ENCODE measurements around the gene SNAPC4. TPM values are rescaled to one million over a fixed set of nuclear protein-coding genes. Genes with fewer than 3 reads are reported as not detected.

The SNAPC4 gene
- total RNA-seq, 1 donor from 2014 or later: 13.5 TPM

DNA sequence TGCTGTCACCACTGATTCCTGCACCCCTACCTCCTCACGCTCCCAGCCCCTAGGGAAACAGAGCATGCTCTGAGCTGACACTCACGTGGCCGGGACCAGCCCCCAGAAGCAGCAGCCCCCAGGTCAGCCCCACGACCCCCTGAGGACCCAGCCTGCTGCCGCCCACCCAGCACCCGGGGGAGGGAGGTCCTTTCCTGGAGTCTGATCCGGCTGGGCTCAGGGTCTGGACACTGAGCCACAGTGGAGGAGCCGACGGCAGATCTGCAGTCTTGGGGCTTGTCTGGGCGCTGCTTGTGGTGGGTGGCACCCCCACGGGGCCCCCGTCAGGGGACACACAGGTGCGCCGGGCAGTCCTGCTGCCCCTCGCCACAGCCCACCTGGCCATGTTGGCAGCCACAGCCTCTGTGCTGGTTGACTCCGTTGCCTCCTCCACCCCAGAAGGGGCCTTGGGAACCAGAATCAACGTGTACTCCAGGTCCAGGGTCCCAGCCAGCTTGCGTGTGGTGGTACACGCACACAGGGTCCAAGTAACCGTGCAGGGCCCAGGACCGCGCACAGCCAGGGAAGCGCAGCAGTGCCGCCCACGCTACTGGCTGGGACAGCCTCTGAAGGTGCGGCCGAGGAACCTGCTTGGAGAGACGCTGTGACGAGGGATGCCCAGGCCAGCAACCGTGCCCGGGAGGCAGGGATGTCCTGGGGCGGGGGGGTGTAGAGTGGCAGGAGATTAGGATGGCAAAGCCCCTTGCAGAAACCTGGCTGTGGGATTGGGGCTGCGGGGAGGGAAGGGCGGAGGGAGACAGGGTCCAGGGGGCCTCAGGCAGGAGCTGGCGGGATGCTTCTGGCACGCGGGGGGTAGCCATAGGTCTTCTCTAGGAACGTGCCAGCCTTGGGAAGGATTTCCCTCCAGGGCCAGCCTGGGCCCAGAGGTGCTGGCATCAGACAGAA lies 39.9 kb downstream of the SNAPC4 start:
- DNase-seq (ENCODE audit: low spot score): no peak
- peaks cover 6% of the 10 kb centered on the region for H3K36me3 Mint-ChIP-seq (ENCODE audit: low read depth, unreplicated experiment)
- H3K27me3 Mint-ChIP-seq (ENCODE audit: unreplicated experiment): peaks cover 6% of the 10 kb centered on the region
- no peak overlapping the region for H3K4me3 Mint-ChIP-seq (ENCODE audit: unreplicated experiment)
- no peaks in the 10 kb centered on the region for H3K4me1 Mint-ChIP-seq (ENCODE audit: unreplicated experiment)
- no peaks in the 10 kb centered on the region for H3K9me3 Mint-ChIP-seq (ENCODE audit: unreplicated experiment)
- H3K27ac Mint-ChIP-seq (ENCODE audit: unreplicated experiment): no peak overlapping the region
- TF ChIP-seq, protein P1, sequence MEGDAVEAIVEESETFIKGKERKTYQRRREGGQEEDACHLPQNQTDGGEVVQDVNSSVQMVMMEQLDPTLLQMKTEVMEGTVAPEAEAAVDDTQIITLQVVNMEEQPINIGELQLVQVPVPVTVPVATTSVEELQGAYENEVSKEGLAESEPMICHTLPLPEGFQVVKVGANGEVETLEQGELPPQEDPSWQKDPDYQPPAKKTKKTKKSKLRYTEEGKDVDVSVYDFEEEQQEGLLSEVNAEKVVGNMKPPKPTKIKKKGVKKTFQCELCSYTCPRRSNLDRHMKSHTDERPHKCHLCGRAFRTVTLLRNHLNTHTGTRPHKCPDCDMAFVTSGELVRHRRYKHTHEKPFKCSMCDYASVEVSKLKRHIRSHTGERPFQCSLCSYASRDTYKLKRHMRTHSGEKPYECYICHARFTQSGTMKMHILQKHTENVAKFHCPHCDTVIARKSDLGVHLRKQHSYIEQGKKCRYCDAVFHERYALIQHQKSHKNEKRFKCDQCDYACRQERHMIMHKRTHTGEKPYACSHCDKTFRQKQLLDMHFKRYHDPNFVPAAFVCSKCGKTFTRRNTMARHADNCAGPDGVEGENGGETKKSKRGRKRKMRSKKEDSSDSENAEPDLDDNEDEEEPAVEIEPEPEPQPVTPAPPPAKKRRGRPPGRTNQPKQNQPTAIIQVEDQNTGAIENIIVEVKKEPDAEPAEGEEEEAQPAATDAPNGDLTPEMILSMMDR (IDR thresholded peaks at IDR 0.05; ENCODE audit: unreplicated experiment): no peak

DNA sequence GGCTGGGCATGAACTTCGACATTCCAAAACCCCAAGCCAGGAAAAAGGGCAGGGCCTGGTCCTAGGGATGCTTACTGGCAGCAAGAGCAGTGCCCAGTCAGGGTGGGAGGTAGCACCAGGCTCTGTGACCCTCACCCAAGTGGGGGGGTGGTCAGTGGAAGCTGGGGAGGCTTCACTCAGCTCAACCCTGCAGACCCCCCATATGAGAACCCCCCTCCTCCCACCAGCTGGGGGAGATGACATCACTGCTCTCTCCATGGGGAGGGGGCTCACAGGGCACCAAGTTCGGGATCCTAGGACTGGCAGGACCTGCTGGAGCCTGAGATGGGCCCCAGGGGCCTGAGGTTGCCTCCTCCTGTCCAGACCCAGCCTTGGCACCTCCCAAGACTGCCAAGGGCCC lies 41.1 kb downstream of the SNAPC4 start:
- Mint-ChIP-seq H3K27me3 (ENCODE audit: unreplicated experiment) (peaks cover 6% of the 10 kb centered on the region), H3K4me3 (ENCODE audit: unreplicated experiment) (no peak overlapping the region), H3K4me1 (ENCODE audit: unreplicated experiment) (no peaks in the 10 kb centered on the region), H3K36me3 (ENCODE audit: low read depth, unreplicated experiment) (peaks cover 6% of the 10 kb centered on the region), H3K27ac (ENCODE audit: unreplicated experiment) (no peak overlapping the region), H3K9me3 (ENCODE audit: unreplicated experiment) (no peaks in the 10 kb centered on the region)
- TF ChIP-seq, protein P1 (IDR thresholded peaks at IDR 0.05; ENCODE audit: unreplicated experiment): no peak
- DNase-seq (ENCODE audit: low spot score): no peak

DNA sequence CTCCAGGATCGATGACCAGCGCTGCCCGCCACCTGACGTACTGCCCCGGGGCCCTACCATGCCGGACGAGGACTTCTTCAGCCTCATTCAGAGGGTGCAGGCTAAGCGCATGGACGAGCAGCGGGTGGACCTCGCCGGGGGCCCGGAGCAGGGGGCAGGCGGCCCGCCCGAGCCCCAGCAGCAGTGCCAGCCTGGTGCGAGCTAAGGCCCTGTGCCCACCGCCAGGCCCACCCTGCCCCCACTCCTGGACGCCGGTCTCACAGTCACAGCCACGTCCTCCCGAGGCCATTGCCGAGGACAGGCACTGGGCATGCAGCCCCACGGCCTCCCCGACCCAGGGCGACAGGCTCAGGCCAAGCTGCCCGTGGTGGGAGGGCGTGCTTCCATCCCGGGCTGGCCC lies 42.0 kb downstream of the SNAPC4 start:
- no peak for DNase-seq (ENCODE audit: low spot score)
- Mint-ChIP-seq H3K36me3 (ENCODE audit: low read depth, unreplicated experiment) (peaks cover 6% of the 10 kb centered on the region), H3K4me1 (ENCODE audit: unreplicated experiment) (no peaks in the 10 kb centered on the region), H3K9me3 (ENCODE audit: unreplicated experiment) (no peaks in the 10 kb centered on the region), H3K27me3 (ENCODE audit: unreplicated experiment) (peaks cover 6% of the 10 kb centered on the region), H3K27ac (ENCODE audit: unreplicated experiment) (no peak overlapping the region), H3K4me3 (ENCODE audit: unreplicated experiment) (no peak overlapping the region)
- TF ChIP-seq, protein P1 (IDR thresholded peaks at IDR 0.05; ENCODE audit: unreplicated experiment): no peak

DNA sequence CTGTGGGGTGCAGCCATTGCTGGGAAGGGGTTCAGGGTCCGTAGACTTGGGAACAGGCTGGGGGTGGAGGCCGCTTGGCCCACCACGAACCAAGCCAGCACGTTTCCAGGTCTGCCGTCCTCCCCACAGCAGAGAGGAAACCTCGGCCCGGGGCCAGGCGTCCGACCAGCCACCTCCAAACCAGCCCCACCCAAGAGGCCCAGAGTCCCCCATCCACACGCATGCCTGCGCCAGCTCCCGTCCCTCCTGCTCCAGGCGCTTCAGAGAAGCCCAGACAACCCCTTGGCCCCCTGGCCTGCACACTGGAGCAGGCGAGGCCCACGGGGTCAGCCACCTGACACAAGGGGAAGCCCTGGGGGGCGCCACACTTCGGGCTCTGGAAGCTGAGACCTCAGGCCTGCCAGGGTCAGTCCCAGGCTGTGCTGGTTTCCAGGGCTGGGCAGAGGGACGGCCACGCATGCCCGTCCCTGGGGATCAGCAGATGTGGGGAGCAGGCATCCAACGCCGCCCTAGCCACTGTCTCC lies 42.7 kb downstream of the SNAPC4 start:
- no peak for DNase-seq (ENCODE audit: low spot score)
- peaks cover under 1% of the 10 kb centered on the region for H3K36me3 Mint-ChIP-seq (ENCODE audit: low read depth, unreplicated experiment)
- no peaks in the 10 kb centered on the region for H3K4me1 Mint-ChIP-seq (ENCODE audit: unreplicated experiment)
- TF ChIP-seq, protein P1 (IDR thresholded peaks at IDR 0.05; ENCODE audit: unreplicated experiment): no peak
- no peaks in the 10 kb centered on the region for H3K9me3 Mint-ChIP-seq (ENCODE audit: unreplicated experiment)
- H3K27ac Mint-ChIP-seq (ENCODE audit: unreplicated experiment): no peak overlapping the region
- peaks cover 6% of the 10 kb centered on the region for H3K27me3 Mint-ChIP-seq (ENCODE audit: unreplicated experiment)
- H3K4me3 Mint-ChIP-seq (ENCODE audit: unreplicated experiment): no peak overlapping the region

All from endothelial cell (in vitro differentiated cells).